ENCODE data around the gene PCID2. TPM values are rescaled to one million over a fixed set of nuclear protein-coding genes. Genes with fewer than 3 reads are reported as not detected.

Gene PCID2
- total and polyA plus RNA-seq, 11 donors = 30.0 to 60.2 (median 45.2) TPM

GRCh38 chr13:113157929-113158747 is 50.3 kb downstream of the PCID2 start, which contains the start of gene PROZ:
Gene PROZ (plus strand): TSS chr13:113158648. CDS start chr13:113158661, 13 bp downstream.
- intact Hi-C loops (cut with DNase I) = loop anchor here in 3 of 10 donors (5.0 to 10.0 kb wide), 3 partner anchors 44 to 49 kb away; partner anchors contain the start of genes CUL4A (in 2 of the 3) and PCID2 (in 2 of the 3)

GRCh38 chr13:113157206-113157928 is 51.1 kb downstream of the PCID2 start:
- H3K4me3 ChIP-seq = no peak overlapping the region
- H3K27me3 ChIP-seq = peaks cover 0 to 22% (median 8%) of the 10 kb centered on the region in 9 donors
- WGBS, 4 donors = 55 to 70% (median 61%) methylated on average over 12 of the region's 12 CpGs
- H3K36me3 ChIP-seq = no peaks in the 10 kb centered on the region
- no peaks in the 10 kb centered on the region for H3K9me3 ChIP-seq
- H3K27ac ChIP-seq = no peak overlapping the region
- DNase-seq = no peak
- no peak for ATAC-seq
- H3K4me1 ChIP-seq = peaks cover 3 to 17% (median 13%) of the 10 kb centered on the region in 12 donors
- intact Hi-C loops (cut with DNase I) = loop anchor here in 3 of 10 donors (5.0 to 10.0 kb wide), 3 partner anchors 45 to 50 kb away; partner anchors contain the start of genes CUL4A (in 2 of the 3) and PCID2 (in 2 of the 3)
- TF ChIP-seq CTCF (IDR thresholded peaks at IDR 0.05) (no peak), POLR2A (IDR thresholded peaks at IDR 0.05) (no peak)

More at GRCh38 chr13:113157929-113158747, 50.3 kb downstream of the PCID2 start, which contains the start of gene PROZ:
- Histone ChIP-seq H3K27me3 (peaks cover 0 to 23% (median 8%) of the 10 kb centered on the region in 9 donors), H3K9me3 (no peaks in the 10 kb centered on the region), H3K36me3 (no peaks in the 10 kb centered on the region), H3K4me3 (no peak within 1 kb of the TSS), H3K27ac (no peak within 1 kb of the TSS), H3K4me1 (peaks cover under 1 to 10% (median 6%) of the 10 kb centered on the region in 12 donors)
- ATAC-seq (no peak), DNase-seq (no peak)
- WGBS, 4 donors = 66 to 78% (median 68%) methylated on average over 13 to 16 of the region's 16 CpGs
- TF ChIP-seq CTCF (IDR thresholded peaks at IDR 0.05) (no peak), POLR2A (IDR thresholded peaks at IDR 0.05) (no peak)

GRCh38 chr13:113155982-113156655 is 52.4 kb downstream of the PCID2 start:
- intact Hi-C loops (cut with DNase I) = loop anchor here in 4 of 10 donors (2.0 to 10.0 kb wide), 4 partner anchors 46 to 51 kb away; partner anchors contain the start of genes CUL4A (in 2 of the 4) and PCID2 (in 2 of the 4)
- Histone ChIP-seq H3K4me1 (peaks cover 3 to 24% (median 14%) of the 10 kb centered on the region in 12 donors), H3K27me3 (peaks cover 0 to 17% (median 7%) of the 10 kb centered on the region in 9 donors), H3K4me3 (no peak overlapping the region), H3K36me3 (no peaks in the 10 kb centered on the region), H3K27ac (no peak overlapping the region), H3K9me3 (no peaks in the 10 kb centered on the region)
- DNase-seq (no peak), ATAC-seq (no peak)
- WGBS, 4 donors = 83 to 92% (median 90%) methylated on average over 9 of the region's 9 CpGs
- no peak for TF ChIP-seq CTCF (IDR thresholded peaks at IDR 0.05)
- TF ChIP-seq POLR2A (IDR thresholded peaks at IDR 0.05) = no peak

All from heart left ventricle (tissue), 16 donors.